OCI-LY1 (cell line): Measurements from ENCODE around the gene CAPN7.

Source experiments
- H2AFZ ChIP-seq: fragments of 200-600 bp; sonication (generic), shearing (Covaris generic); 2 replicates; pipeline ENCODE4 v1.6.0; 2014; ENCODE audit warnings: antibody characterized with exemption, mild to moderate bottlenecking, low read length
- H3F3A ChIP-seq: fragments of 200-600 bp; sonication (generic), shearing (Covaris generic); 2 replicates; pipeline ENCODE4 v1.6.0; 2014; ENCODE audit warnings: mild to moderate bottlenecking, antibody characterized with exemption, low read length, moderate library complexity; ENCODE audit not compliant: insufficient read depth
- H3K27ac ChIP-seq: fragments of 200-600 bp; sonication (generic); 2 replicates; pipeline ENCODE4 v1.5.1; 2014; ENCODE audit warnings: low read length, mixed run types, mild to moderate bottlenecking, low read depth; ENCODE audit not compliant: poor library complexity, severe bottlenecking
- H3K27me3 ChIP-seq: fragments of 200-600 bp; sonication (generic); 2 replicates; pipeline ENCODE4 v1.6.0; 2014; ENCODE audit warnings: antibody characterized with exemption, mild to moderate bottlenecking, low read length, moderate library complexity; ENCODE audit not compliant: insufficient read depth
- H3K36me3 ChIP-seq: fragments of 200-600 bp; sonication (generic); 2 replicates; pipeline ENCODE4 v1.6.1; 2014; ENCODE audit warnings: mild to moderate bottlenecking, antibody characterized with exemption, low read length, moderate library complexity, mixed read lengths; ENCODE audit not compliant: insufficient read depth
- H3K4me1 ChIP-seq: fragments of 200-600 bp; sonication (generic); 2 replicates; pipeline ENCODE4 v1.5.1; 2014; ENCODE audit warnings: mild to moderate bottlenecking, low read length, moderate library complexity; ENCODE audit not compliant: insufficient read depth, severe bottlenecking
- H3K4me2 ChIP-seq: fragments of 200-600 bp; sonication (generic), shearing (Covaris generic); 2 replicates; pipeline ENCODE4 v1.6.1; 2014; ENCODE audit warnings: low read length
- H3K4me3 ChIP-seq: fragments of 200-600 bp; sonication (generic); 2 replicates; pipeline ENCODE4 v1.5.1; 2014; ENCODE audit warnings: low read length, low read depth, mild to moderate bottlenecking, mixed read lengths; ENCODE audit not compliant: poor library complexity, severe bottlenecking
- H3K79me2 ChIP-seq: fragments of 200-600 bp; shearing (Covaris generic); 2 replicates; pipeline ENCODE4 v1.6.1; 2016; ENCODE audit warnings: mixed run types, low read length, mixed read lengths; ENCODE audit not compliant: insufficient read depth
- H3K9ac ChIP-seq: fragments of 200-600 bp; sonication (generic), shearing (Covaris generic); 2 replicates; pipeline ENCODE4 v1.6.1; 2014; ENCODE audit warnings: mild to moderate bottlenecking, low read length, mixed read lengths
- H3K9me2 ChIP-seq: fragments of 200-600 bp; sonication (generic), shearing (Covaris generic); 2 replicates; pipeline ENCODE4 v1.6.1; 2014; ENCODE audit warnings: low read depth, mild to moderate bottlenecking, low read length, mixed read lengths
- H3K9me3 ChIP-seq: fragments of 200-600 bp; shearing (Covaris generic); 2 replicates; pipeline ENCODE4 v1.6.1; 2014; ENCODE audit warnings: low read length, mixed read lengths
- H4K20me1 ChIP-seq: fragments of 200-600 bp; sonication (generic), shearing (Covaris generic); 2 replicates; pipeline ENCODE4 v1.6.0; 2016; ENCODE audit warnings: mild to moderate bottlenecking, low read length; ENCODE audit not compliant: insufficient read depth
- EZH2 ChIP-seq: fragments of 200-600 bp; sonication (generic), shearing (Covaris generic); IDR thresholded peaks from 2 replicates; pipeline ENCODE4 v1.8.0; 2017; ENCODE audit warnings: borderline replicate concordance, mixed run types, mild to moderate bottlenecking, antibody characterized with exemption, low read length, moderate library complexity, mixed read lengths
- TF ChIP-seq, protein P1 (sequence below): fragments of 200-600 bp; sonication (generic), shearing (Covaris generic); IDR thresholded peaks from 2 replicates; pipeline ENCODE4 v1.5.1; 2017; ENCODE audit warnings: mild to moderate bottlenecking, antibody characterized with exemption, low read length, moderate library complexity, mixed read lengths

CAPN7 gene

GRCh38 chr3:15267502-15267901, 61.5 kb downstream of the CAPN7 start:
- no peak overlapping the region for H3K4me3 ChIP-seq
- no peaks in the 10 kb centered on the region for H3K9me2 ChIP-seq
- H4K20me1 ChIP-seq, result no peaks in the 10 kb centered on the region
- H3K4me2 ChIP-seq, result no peak overlapping the region
- no peaks in the 10 kb centered on the region for H3F3A ChIP-seq
- H3K9ac ChIP-seq, result no peak overlapping the region
- no peaks in the 10 kb centered on the region for H3K9me3 ChIP-seq
- no peaks in the 10 kb centered on the region for H3K27me3 ChIP-seq
- no peak overlapping the region for H3K27ac ChIP-seq
- H3K79me2 ChIP-seq, result no peaks in the 10 kb centered on the region
- TF ChIP-seq, protein P1, sequence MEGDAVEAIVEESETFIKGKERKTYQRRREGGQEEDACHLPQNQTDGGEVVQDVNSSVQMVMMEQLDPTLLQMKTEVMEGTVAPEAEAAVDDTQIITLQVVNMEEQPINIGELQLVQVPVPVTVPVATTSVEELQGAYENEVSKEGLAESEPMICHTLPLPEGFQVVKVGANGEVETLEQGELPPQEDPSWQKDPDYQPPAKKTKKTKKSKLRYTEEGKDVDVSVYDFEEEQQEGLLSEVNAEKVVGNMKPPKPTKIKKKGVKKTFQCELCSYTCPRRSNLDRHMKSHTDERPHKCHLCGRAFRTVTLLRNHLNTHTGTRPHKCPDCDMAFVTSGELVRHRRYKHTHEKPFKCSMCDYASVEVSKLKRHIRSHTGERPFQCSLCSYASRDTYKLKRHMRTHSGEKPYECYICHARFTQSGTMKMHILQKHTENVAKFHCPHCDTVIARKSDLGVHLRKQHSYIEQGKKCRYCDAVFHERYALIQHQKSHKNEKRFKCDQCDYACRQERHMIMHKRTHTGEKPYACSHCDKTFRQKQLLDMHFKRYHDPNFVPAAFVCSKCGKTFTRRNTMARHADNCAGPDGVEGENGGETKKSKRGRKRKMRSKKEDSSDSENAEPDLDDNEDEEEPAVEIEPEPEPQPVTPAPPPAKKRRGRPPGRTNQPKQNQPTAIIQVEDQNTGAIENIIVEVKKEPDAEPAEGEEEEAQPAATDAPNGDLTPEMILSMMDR, result no peak
- TF ChIP-seq EZH2, result no peak
- H3K4me1 ChIP-seq, result peaks cover 4% of the 10 kb centered on the region
- H2AFZ ChIP-seq, result no peak overlapping the region
- no peaks in the 10 kb centered on the region for H3K36me3 ChIP-seq

DNA sequence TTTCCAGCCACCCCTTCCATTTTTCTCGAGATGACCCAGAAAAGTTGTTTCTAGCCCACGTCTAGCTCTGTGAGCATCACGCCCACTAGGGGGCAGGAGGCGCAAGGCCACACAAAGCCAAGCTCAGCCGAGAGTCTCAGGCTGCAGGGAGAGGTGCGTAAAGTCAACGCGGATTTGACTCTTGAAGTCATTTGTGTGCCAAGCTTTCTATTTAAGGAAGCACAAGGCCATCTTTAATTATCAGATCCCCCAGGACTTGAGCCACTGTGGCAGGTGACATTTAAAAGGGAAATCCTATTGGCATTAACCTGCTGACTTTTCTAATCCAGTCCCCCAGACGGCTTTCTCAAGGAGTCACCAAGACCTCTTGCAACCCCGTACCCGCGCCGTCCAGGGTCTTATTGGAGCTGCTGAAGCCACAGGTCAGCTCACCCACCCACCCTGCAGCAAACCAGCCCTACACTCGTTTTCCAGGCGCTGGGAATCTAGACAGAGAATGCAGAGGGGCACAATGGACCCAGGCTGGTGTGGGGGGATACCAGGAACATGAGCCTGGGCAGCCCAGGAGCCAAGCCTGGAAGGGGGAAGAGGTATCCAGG, 62.1 kb downstream of the CAPN7 start:
- H3K79me2 ChIP-seq, result no peaks in the 10 kb centered on the region
- H3K9ac ChIP-seq, result no peak overlapping the region
- H4K20me1 ChIP-seq, result no peaks in the 10 kb centered on the region
- H2AFZ ChIP-seq, result no peak overlapping the region
- no peak overlapping the region for H3K4me3 ChIP-seq
- no peak overlapping the region for H3K4me2 ChIP-seq
- H3K4me1 ChIP-seq, result peaks cover 4% of the 10 kb centered on the region
- no peaks in the 10 kb centered on the region for H3F3A ChIP-seq
- H3K36me3 ChIP-seq, result no peaks in the 10 kb centered on the region
- no peaks in the 10 kb centered on the region for H3K27me3 ChIP-seq
- TF ChIP-seq EZH2, result no peak
- TF ChIP-seq, protein P1, result peak; percentile 98
- H3K9me2 ChIP-seq, result no peaks in the 10 kb centered on the region
- no peaks in the 10 kb centered on the region for H3K9me3 ChIP-seq
- no peak overlapping the region for H3K27ac ChIP-seq

GRCh38 chr3:15269091-15269989, 63.3 kb downstream of the CAPN7 start:
- H3K4me2 ChIP-seq, result no peak overlapping the region
- peaks cover 4% of the 10 kb centered on the region for H3K4me1 ChIP-seq
- H3K27me3 ChIP-seq, result no peaks in the 10 kb centered on the region
- no peaks in the 10 kb centered on the region for H3K9me2 ChIP-seq
- no peaks in the 10 kb centered on the region for H3K36me3 ChIP-seq
- no peaks in the 10 kb centered on the region for H3K79me2 ChIP-seq
- no peak overlapping the region for H3K9ac ChIP-seq
- H3K27ac ChIP-seq, result no peak overlapping the region
- H3K4me3 ChIP-seq, result no peak overlapping the region
- H3K9me3 ChIP-seq, result no peaks in the 10 kb centered on the region
- TF ChIP-seq, protein P1, result no peak
- TF ChIP-seq EZH2, result no peak
- H2AFZ ChIP-seq, result no peak overlapping the region
- H3F3A ChIP-seq, result no peaks in the 10 kb centered on the region
- H4K20me1 ChIP-seq, result no peaks in the 10 kb centered on the region
